DOHH2 (cell line): ENCODE data around the gene HASPIN.

Experiments
- H3F3A ChIP-seq: fragments of 200-600 bp; sonication (generic), shearing (Covaris generic); 2 replicates; pipeline ENCODE4 v1.6.0; 2016; ENCODE audit warnings: antibody characterized with exemption, mild to moderate bottlenecking; ENCODE audit not compliant: control insufficient read depth, insufficient read depth
- H3K27ac ChIP-seq: fragments of 200-600 bp; sonication (generic); 2 replicates; pipeline ENCODE4 v1.5.1; 2014; ENCODE audit warnings: low read depth, mild to moderate bottlenecking, low read length, moderate library complexity
- H3K27me3 ChIP-seq: fragments of 200-600 bp; sonication (generic); 2 replicates; pipeline ENCODE4 v1.6.1; 2014; ENCODE audit warnings: mild to moderate bottlenecking, low read length, mixed read lengths; ENCODE audit not compliant: control insufficient read depth
- H3K36me3 ChIP-seq: fragments of 200-600 bp; sonication (generic); 2 replicates; pipeline ENCODE4 v1.6.1; 2014; ENCODE audit warnings: mild to moderate bottlenecking, low read length, moderate library complexity, mixed read lengths; ENCODE audit not compliant: control insufficient read depth
- H3K4me1 ChIP-seq: fragments of 200-600 bp; sonication (generic); 2 replicates; pipeline ENCODE4 v1.6.1; 2014; ENCODE audit warnings: mild to moderate bottlenecking, low read length, mixed read lengths; ENCODE audit not compliant: control insufficient read depth
- H3K4me2 ChIP-seq: fragments of 200-600 bp; sonication (generic); 2 replicates; pipeline ENCODE4 v1.6.0; 2014; ENCODE audit warnings: mild to moderate bottlenecking, low read length, moderate library complexity
- H3K4me3 ChIP-seq: fragments of 200-600 bp; sonication (generic); 2 replicates; pipeline ENCODE4 v1.5.1; 2014; ENCODE audit warnings: mild to moderate bottlenecking, low read length, mixed read lengths
- H3K79me2 ChIP-seq: fragments of 200-600 bp; sonication (generic); 2 replicates; pipeline ENCODE4 v1.6.1; 2014; ENCODE audit warnings: mild to moderate bottlenecking, low read length, mixed read lengths; ENCODE audit not compliant: control insufficient read depth
- H3K9me2 ChIP-seq: fragments of 200-600 bp; sonication (generic); replicated peaks from 2 replicates; pipeline ENCODE4 v1.6.1; 2014; ENCODE audit warnings: mild to moderate bottlenecking, low read length, mixed read lengths; ENCODE audit not compliant: control insufficient read depth
- H3K9me3 ChIP-seq: fragments of 200-600 bp; sonication (generic); 2 replicates; pipeline ENCODE4 v1.6.1; 2014; ENCODE audit warnings: antibody characterized with exemption, low read length, mixed read lengths; ENCODE audit not compliant: control insufficient read depth, insufficient read depth
- H4K20me1 ChIP-seq: fragments of 200-600 bp; sonication (generic); 2 replicates; pipeline ENCODE4 v1.6.0; 2014; ENCODE audit warnings: low read depth, mild to moderate bottlenecking, antibody characterized with exemption, low read length, moderate library complexity; ENCODE audit not compliant: control insufficient read depth, insufficient read depth
- CTCF ChIP-seq: fragments of 200-600 bp; sonication (generic); IDR thresholded peaks from one replicate; pipeline ENCODE4 v1.5.1; 2014; ENCODE audit warnings: antibody characterized with exemption, mild to moderate bottlenecking, low read depth, low read length; ENCODE audit not compliant: poor library complexity, severe bottlenecking
- EZH2phosphoT487 ChIP-seq: fragments of 200-600 bp; sonication (generic); IDR thresholded peaks from 2 replicates; pipeline ENCODE4 v1.6.1; 2017; ENCODE audit warnings: borderline replicate concordance, mild to moderate bottlenecking, antibody characterized with exemption, low read length, moderate library complexity, mixed read lengths

HASPIN gene

GRCh38 chr17:3689262-3690093, 34.2 kb upstream of the HASPIN start:
- Histone ChIP-seq H3K9me2 (no peaks in the 10 kb centered on the region), H3K4me1 (peaks cover 70% of the 10 kb centered on the region), H3K4me3 (peak overlapping the region; percentile 32), H3K79me2 (peaks cover 56% of the 10 kb centered on the region), H3K27ac (peak overlapping the region; percentile 89), H3F3A (peaks cover 20% of the 10 kb centered on the region), H3K36me3 (peaks cover 58% of the 10 kb centered on the region), H3K4me2 (peak overlapping the region; percentile 75), H3K9me3 (no peaks in the 10 kb centered on the region), H3K27me3 (no peaks in the 10 kb centered on the region), H4K20me1 (peaks cover 5% of the 10 kb centered on the region; the same call in 1 of the 2 replicates)
- no peak for TF ChIP-seq EZH2phosphoT487
- TF ChIP-seq CTCF: no peak

GRCh38 chr17:3690094-3690715, 33.5 kb upstream of the HASPIN start:
- peak overlapping the region; percentile 89 for H3K27ac ChIP-seq
- H3K9me2 ChIP-seq: no peaks in the 10 kb centered on the region
- H3K4me3 ChIP-seq: peak overlapping the region; percentile 32
- peak overlapping the region; percentile 75 for H3K4me2 ChIP-seq
- peaks cover 63% of the 10 kb centered on the region for H3K79me2 ChIP-seq
- H3K27me3 ChIP-seq: no peaks in the 10 kb centered on the region
- no peaks in the 10 kb centered on the region for H3K9me3 ChIP-seq
- H4K20me1 ChIP-seq: peaks cover 5% of the 10 kb centered on the region; the same call in 1 of the 2 replicates
- peaks cover 13% of the 10 kb centered on the region for H3F3A ChIP-seq
- peaks cover 63% of the 10 kb centered on the region for H3K4me1 ChIP-seq
- TF ChIP-seq CTCF (no peak), EZH2phosphoT487 (no peak)
- peaks cover 59% of the 10 kb centered on the region for H3K36me3 ChIP-seq

GRCh38 chr17:3691617-3692067, 32.1 kb upstream of the HASPIN start:
- peak overlapping the region; percentile 89 for H3K27ac ChIP-seq

More at GRCh38 chr17:3691617-3692067, 32.1 kb upstream of the HASPIN start:
- Histone ChIP-seq H3K4me3 (peak overlapping the region; percentile 32), H3K36me3 (peaks cover 63% of the 10 kb centered on the region), H3F3A (peaks cover 11% of the 10 kb centered on the region), H3K9me3 (no peaks in the 10 kb centered on the region), H4K20me1 (peaks cover 5% of the 10 kb centered on the region; the same call in 1 of the 2 replicates), H3K27me3 (no peaks in the 10 kb centered on the region), H3K79me2 (peaks cover 71% of the 10 kb centered on the region), H3K9me2 (no peaks in the 10 kb centered on the region), H3K4me1 (peaks cover 64% of the 10 kb centered on the region), H3K4me2 (peak overlapping the region; percentile 75)
- TF ChIP-seq CTCF (peak; percentile 36), EZH2phosphoT487 (no peak)
